H1 (cell line): ENCODE data around the gene MYO3A. TPM values are rescaled to one million over a fixed set of nuclear protein-coding genes. Genes with fewer than 3 reads are reported as not detected.

ENCODE experiments used
- CTCF ChIA-PET: fragments of 300-600 bp; sonication (Branson Sonifier 250); formaldehyde crosslinking; loops from one replicate; lab custom pipeline; 2021; ENCODE audit not compliant: partially characterized antibody; lab: Charles Lee
- POLR2A ChIA-PET: fragments of 300-600 bp; sonication (Branson Sonifier 250); formaldehyde crosslinking; loops from one replicate; lab custom pipeline; 2021; ENCODE audit warnings: inconsistent platforms; ENCODE audit not compliant: partially characterized antibody; lab: Charles Lee
- DNase-seq, 2 experiments: peaks; one replicate each; pipeline versions ENCODE4 v3.0.0 to v3.0.0-alpha.2; 2010 to 2022; ENCODE audit warnings: low spot score in 2 of 2, low read depth in 1 of 2, mixed read lengths in 1 of 2
- FAIRE-seq: peaks from 2 replicates; lab custom pipeline; 2011; peaks lifted over from hg19 to GRCh38; lab: Jason Lieb, UNC
- H2AFZ ChIP-seq: 2 replicates; pipeline ENCODE4 v1.8.1; 2012; ENCODE audit warnings: low read length, inconsistent platforms
- H2AK5ac ChIP-seq: 2 replicates; pipeline ENCODE4 v1.6.1; 2013; ENCODE audit warnings: low read depth, low read length
- H2BK120ac ChIP-seq: replicated peaks from 2 replicates; pipeline ENCODE3; 2013; ENCODE audit warnings: low read depth, low read length, inconsistent platforms
- H2BK12ac ChIP-seq: 2 replicates; pipeline ENCODE4 v1.6.1; 2013; ENCODE audit warnings: low read depth, low read length
- H2BK15ac ChIP-seq: 2 replicates; pipeline ENCODE4 v1.6.1; 2013; ENCODE audit warnings: low read length
- H2BK20ac ChIP-seq: 2 replicates; pipeline ENCODE4 v1.6.1; 2013; ENCODE audit warnings: low read length
- H2BK5ac ChIP-seq: 2 replicates; pipeline ENCODE4 v1.6.1; 2013; ENCODE audit warnings: low read depth, low read length
- H3K14ac ChIP-seq: 2 replicates; pipeline ENCODE4 v1.6.1; 2013; ENCODE audit warnings: inconsistent platforms; ENCODE audit not compliant: insufficient read length
- H3K18ac ChIP-seq: 2 replicates; pipeline ENCODE4 v1.6.1; 2013; ENCODE audit warnings: low read length; ENCODE audit errors: extremely low read depth
- H3K23ac ChIP-seq: 2 replicates; pipeline ENCODE4 v1.6.1; 2013; ENCODE audit warnings: inconsistent platforms; ENCODE audit not compliant: insufficient read length
- H3K23me2 ChIP-seq: 2 replicates; pipeline ENCODE4 v1.6.1; 2013; ENCODE audit warnings: low read depth, low read length
- H3K27ac ChIP-seq: 2 replicates; pipeline ENCODE4 v1.6.1; 2011; ENCODE audit warnings: low read depth, low read length, inconsistent platforms
- H3K27me3 ChIP-seq, 4 experiments: replicated peaks in 1 of 4; 1 replicate in 1 of 4; 2 replicates in 3 of 4; pipeline versions ENCODE4 v1.6.1 to v1.8.1; 2011 to 2013; ENCODE audit warnings: low read length in 3 of 4, mild to moderate bottlenecking in 3 of 4, inconsistent platforms in 2 of 4, mixed read lengths in 2 of 4, moderate library complexity in 1 of 4; ENCODE audit not compliant: control insufficient read depth in 3 of 4, insufficient read depth in 3 of 4; ENCODE audit errors: extremely low read depth in 1 of 4
- H3K36me3 ChIP-seq, 4 experiments: 2 replicates each; pipeline versions ENCODE4 v1.6.1 to v1.8.1; 2011 to 2013; ENCODE audit warnings: mild to moderate bottlenecking in 4 of 4, low read length in 3 of 4, moderate library complexity in 2 of 4, control low read depth in 1 of 4, inconsistent platforms in 1 of 4; ENCODE audit not compliant: insufficient read depth in 4 of 4, control insufficient read depth in 2 of 4
- H3K4ac ChIP-seq: replicated peaks from 2 replicates; pipeline ENCODE3; 2013; ENCODE audit warnings: low read length, low read depth, mixed read lengths, inconsistent platforms; ENCODE audit not compliant: insufficient read length
- H3K4me1 ChIP-seq, 4 experiments: replicated peaks in 1 of 4; 1 replicate in 1 of 4; 2 replicates in 3 of 4; pipeline versions ENCODE4 v1.6.1 to v1.8.1; 2011 to 2013; ENCODE audit warnings: low read length in 3 of 4, inconsistent platforms in 2 of 4, mixed read lengths in 1 of 4; ENCODE audit not compliant: insufficient read depth in 4 of 4, control insufficient read depth in 3 of 4
- H3K4me2 ChIP-seq, 2 experiments: 2 replicates each; pipeline versions ENCODE4 v1.6.1 to v1.8.1; 2011 to 2013; ENCODE audit warnings: low read depth in 2 of 2, low read length in 2 of 2, control low read depth in 1 of 2, inconsistent platforms in 1 of 2, mild to moderate bottlenecking in 1 of 2; ENCODE audit not compliant: insufficient read depth in 1 of 2
- H3K4me3 ChIP-seq, 4 experiments: fragments of 200-600, 300-600 bp in 1 of 4; sonication (generic), shearing (Covaris generic), sonication (Bioruptor Twin) in 1 of 4; 2 replicates each; pipeline versions ENCODE4 v1.5.1 to v1.8.1; 2011 to 2016; ENCODE audit warnings: low read length in 4 of 4, low read depth in 3 of 4, control low read depth in 2 of 4, inconsistent platforms in 2 of 4, mild to moderate bottlenecking in 2 of 4, mixed read lengths in 1 of 4, moderate library complexity in 1 of 4; ENCODE audit not compliant: insufficient read depth in 2 of 4; ENCODE audit errors: extremely low read depth in 1 of 4
- H3K56ac ChIP-seq: replicated peaks from 2 replicates; pipeline ENCODE3; 2013; ENCODE audit warnings: low read depth, mild to moderate bottlenecking, mixed read lengths, low read length, inconsistent platforms; ENCODE audit not compliant: insufficient read length
- H3K79me1 ChIP-seq: 2 replicates; pipeline ENCODE4 v1.6.1; 2013; ENCODE audit warnings: low read depth, low read length, control low read depth
- H3K79me2 ChIP-seq, 2 experiments: 2 replicates each; pipeline versions ENCODE4 v1.6.1 to v1.8.1; 2012 to 2013; ENCODE audit warnings: low read length in 2 of 2, mild to moderate bottlenecking in 2 of 2, inconsistent platforms in 1 of 2; ENCODE audit not compliant: insufficient read depth in 2 of 2, control insufficient read depth in 1 of 2
- H3K9ac ChIP-seq, 4 experiments: replicated peaks in 1 of 4; 1 replicate in 1 of 4; 2 replicates in 3 of 4; pipeline versions ENCODE4 v1.6.1 to v1.8.1; 2011 to 2013; ENCODE audit warnings: low read depth in 3 of 4, low read length in 3 of 4, control low read depth in 2 of 4, mild to moderate bottlenecking in 2 of 4, moderate library complexity in 2 of 4, inconsistent platforms in 1 of 4; ENCODE audit errors: extremely low read depth in 1 of 4
- H3K9me3 ChIP-seq, 2 experiments: 2 replicates each; pipeline versions ENCODE4 v1.6.1 to v1.8.1; 2012 to 2013; ENCODE audit warnings: mild to moderate bottlenecking in 2 of 2, moderate library complexity in 2 of 2, control low read depth in 1 of 2, inconsistent platforms in 1 of 2, low read depth in 1 of 2, low read length in 1 of 2, mixed read lengths in 1 of 2; ENCODE audit not compliant: insufficient read depth in 2 of 2
- H4K20me1 ChIP-seq, 2 experiments: replicated peaks in 1 of 2; 2 replicates each; pipeline versions ENCODE3 to v1.8.1; 2011 to 2013; ENCODE audit warnings: inconsistent platforms in 2 of 2, low read length in 2 of 2, mild to moderate bottlenecking in 1 of 2; ENCODE audit not compliant: insufficient read depth in 2 of 2, control insufficient read depth in 1 of 2
- H4K5ac ChIP-seq: 2 replicates; pipeline ENCODE4 v1.6.1; 2013; ENCODE audit warnings: low read length, low read depth, mixed read lengths, inconsistent platforms; ENCODE audit not compliant: insufficient read length
- H4K8ac ChIP-seq: 2 replicates; pipeline ENCODE4 v1.8.0; 2013; ENCODE audit warnings: mild to moderate bottlenecking, moderate library complexity, low read length, inconsistent platforms; ENCODE audit not compliant: insufficient read depth; ENCODE audit errors: extremely low read depth
- H4K91ac ChIP-seq: replicated peaks from 2 replicates; pipeline ENCODE3; 2013; ENCODE audit warnings: low read length, mixed read lengths, inconsistent platforms; ENCODE audit not compliant: insufficient read length
- ASH2L ChIP-seq: fragments of 200-600, 300-600 bp; sonication (generic); IDR thresholded peaks from one replicate; pipeline ENCODE4 v1.7.1; 2017; ENCODE audit warnings: low read length
- CBX8 ChIP-seq: fragments of 300-800, 300-1000 bp; sonication (generic); IDR thresholded peaks from 2 replicates; pipeline ENCODE4 v1.7.1; 2016; ENCODE audit warnings: low read depth, low read length, borderline replicate concordance
- CHD1 ChIP-seq: IDR thresholded peaks from 2 replicates; pipeline ENCODE4 v1.6.1; 2012; ENCODE audit warnings: low read depth, low read length, improper control_type of control experiment
- NANOG ChIP-seq: IDR thresholded peaks from 2 replicates; pipeline ENCODE4 v1.6.1; 2011; ENCODE audit warnings: low read length, low read depth, mild to moderate bottlenecking, inconsistent platforms; ENCODE audit not compliant: insufficient read depth, poor library complexity, severe bottlenecking
- SP1 ChIP-seq: IDR thresholded peaks from 2 replicates; pipeline ENCODE4 v1.6.1; 2011; ENCODE audit warnings: low read depth, low read length
- WGBS, 2 experiments: shearing (Covaris generic) in 1 of 2; methylation state at CpG; one replicate each; pipeline versions ENCODE4 v1.1.6 to v1.1.7; 2013 to 2015; ENCODE audit warnings: low lambda C conversion rate in 2 of 2, mixed read lengths in 2 of 2, inconsistent platforms in 1 of 2, low coverage in 1 of 2, missing lambda C conversion rate in 1 of 2; ENCODE audit not compliant: insufficient replicate concordance in 2 of 2, insufficient coverage in 1 of 2, insufficient read length in 1 of 2; ENCODE audit errors: extremely low coverage in 1 of 2, missing lambda C conversion rate in 1 of 2; 5-methylcytosine and 5-hydroxymethylcytosine counted together
- polyA plus RNA-seq, 7 experiments: library from polyadenylated mRNA; depleted of rRNA in 3 of 7; stranded (reverse) in 5 of 7; unstranded in 2 of 7; fragments of >200 nt in 5 of 7; fragments of 200-250 nt in 2 of 7; gene quantifications; 1 replicate in 5 of 7; 2 replicates in 1 of 7; 4 replicates in 1 of 7; pipeline versions ENCODE4 v1.2.1 to v1.2.3, GENCODE V29; 2011 to 2013; ENCODE audit warnings: missing spikeins in 2 of 7, mixed read lengths in 2 of 7
- total RNA-seq: library from RNA; stranded (reverse); fragmentation: NEBNext Ultra II Directional; extraction: Animal tissue kit (Norgen Biotek cat#: 25700); gene quantifications from 2 replicates; pipeline ENCODE4 v1.2.1, GENCODE V29; 2021

The MYO3A gene
- total and polyA plus RNA-seq, 2 of the 8 experiments (the other 6 are each of a cell fraction or from before 2014, with no cell fraction given) = 3.9 to 5.3 TPM

GRCh38 chr10:26235761-26236160, 301.7 kb downstream of the MYO3A start:
- Histone ChIP-seq H2BK5ac (no peak overlapping the region), H3K23ac (no peak overlapping the region), H3K4me3 (no peak overlapping the region), H3K79me1 (no peaks in the 10 kb centered on the region), H3K14ac (no peak overlapping the region), H2BK12ac (no peak overlapping the region), H3K27me3 (no peaks in the 10 kb centered on the region), H3K27ac (no peak overlapping the region), H3K4me1 (no peaks in the 10 kb centered on the region), H3K4ac (no peak overlapping the region), H3K56ac (no peak overlapping the region), H3K9me3 (no peaks in the 10 kb centered on the region), H2BK15ac (no peak overlapping the region), H3K18ac (no peak overlapping the region), H4K91ac (no peak overlapping the region), H3K36me3 (no peaks in the 10 kb centered on the region), H3K4me2 (no peak overlapping the region), H4K5ac (no peak overlapping the region), H3K79me2 (no peaks in the 10 kb centered on the region), H2BK20ac (no peak overlapping the region), H2AK5ac (no peak overlapping the region), H3K9ac (no peak overlapping the region), H4K8ac (no peak overlapping the region), H2AFZ (no peak overlapping the region), H4K20me1 (no peaks in the 10 kb centered on the region), H3K23me2 (no peaks in the 10 kb centered on the region), H2BK120ac (no peak overlapping the region)
- no peak for TF ChIP-seq CHD1
- TF ChIP-seq NANOG = no peak
- TF ChIP-seq ASH2L = no peak
- TF ChIP-seq CBX8 = no peak
- no peak for TF ChIP-seq SP1
- DNase-seq (no peak), FAIRE-seq (no peak)
- ChIA-PET POLR2A (no interaction called here), CTCF (no interaction called here)
- WGBS, 2 experiments = 97% methylated on average over 6 of the region's 6 CpGs; no CpG with 5 or more reads in 1 of the 2 experiments
